ENCODE measurements around the gene TLCD4.
"Not testable (repeated sequence)": the region's sequence is repeated elsewhere in the genome, so short reads cannot be mapped to it uniquely, and the experiment has no call there.

TLCD4 gene

GRCh38 chr1:95096218-95096841, 20.8 kb upstream of the TLCD4 start:
- DNase-seq: no peak

GRCh38 chr1:95097426-95097825, 19.7 kb upstream of the TLCD4 start:
- no peak for DNase-seq

GRCh38 chr1:95098196-95098595, 19.0 kb upstream of the TLCD4 start:
- DNase-seq: no peak

GRCh38 chr1:95108792-95109191, 8.4 kb upstream of the TLCD4 start:
- no peak for DNase-seq

GRCh38 chr1:95111014-95111413, 6.1 kb upstream of the TLCD4 start:
- DNase-seq: no peak

GRCh38 chr1:95113684-95114083, 3.5 kb upstream of the TLCD4 start:
- no peak for DNase-seq

- no peak for DNase-seq
Measured at GRCh38 chr1:95115708-95116137, 1.4 kb upstream of the TLCD4 start.

- peak; percentile 25 for DNase-seq
Measured at GRCh38 chr1:95116580-95117206, 462 bp upstream of the TLCD4 start.

GRCh38 chr1:95118067-95118499, 928 bp downstream of the TLCD4 start:
- DNase-seq: no peak

GRCh38 chr1:95118710-95119109, 1.6 kb downstream of the TLCD4 start:
- no peak for DNase-seq

GRCh38 chr1:95119273-95119672, 2.1 kb downstream of the TLCD4 start:
- DNase-seq: no peak

GRCh38 chr1:95122151-95122697, 5.1 kb downstream of the TLCD4 start:
- DNase-seq: no peak

- DNase-seq: no peak
Measured at GRCh38 chr1:95124342-95124741, 7.2 kb downstream of the TLCD4 start.

GRCh38 chr1:95126366-95126765, 9.2 kb downstream of the TLCD4 start:
- DNase-seq: no peak

GRCh38 chr1:95126846-95127245, 9.7 kb downstream of the TLCD4 start:
- DNase-seq: no peak

- DNase-seq: no peak
Measured at GRCh38 chr1:95127380-95127779, 10.2 kb downstream of the TLCD4 start.

GRCh38 chr1:95132762-95133161, 15.6 kb downstream of the TLCD4 start:
- DNase-seq: no peak

- DNase-seq: no peak
Measured at GRCh38 chr1:95133687-95134086, 16.5 kb downstream of the TLCD4 start.

- no peak for DNase-seq
Measured at GRCh38 chr1:95138223-95138622, 21.1 kb downstream of the TLCD4 start.

GRCh38 chr1:95139039-95139438, 21.9 kb downstream of the TLCD4 start:
- DNase-seq: no peak

- DNase-seq: no peak
Measured at GRCh38 chr1:95140791-95141190, 23.6 kb downstream of the TLCD4 start.

- no peak for DNase-seq
Measured at GRCh38 chr1:95145493-95145892, 28.3 kb downstream of the TLCD4 start.

- no peak for DNase-seq
Measured at GRCh38 chr1:95146637-95147036, 29.5 kb downstream of the TLCD4 start.

- no peak for DNase-seq
Measured at GRCh38 chr1:95154096-95154495, 36.9 kb downstream of the TLCD4 start.

GRCh38 chr1:95165569-95165968, 48.4 kb downstream of the TLCD4 start:
- not testable (repeated sequence) for DNase-seq
